ENCODE data around the gene LRPPRC. TPM values are rescaled to one million over a fixed set of nuclear protein-coding genes. Genes with fewer than 3 reads are reported as not detected.

LRPPRC gene
- total and polyA plus RNA-seq, 2 donors (not counting 1 experiment from before 2014, with no cell fraction given) = 54.6 to 70.4 TPM

DNA sequence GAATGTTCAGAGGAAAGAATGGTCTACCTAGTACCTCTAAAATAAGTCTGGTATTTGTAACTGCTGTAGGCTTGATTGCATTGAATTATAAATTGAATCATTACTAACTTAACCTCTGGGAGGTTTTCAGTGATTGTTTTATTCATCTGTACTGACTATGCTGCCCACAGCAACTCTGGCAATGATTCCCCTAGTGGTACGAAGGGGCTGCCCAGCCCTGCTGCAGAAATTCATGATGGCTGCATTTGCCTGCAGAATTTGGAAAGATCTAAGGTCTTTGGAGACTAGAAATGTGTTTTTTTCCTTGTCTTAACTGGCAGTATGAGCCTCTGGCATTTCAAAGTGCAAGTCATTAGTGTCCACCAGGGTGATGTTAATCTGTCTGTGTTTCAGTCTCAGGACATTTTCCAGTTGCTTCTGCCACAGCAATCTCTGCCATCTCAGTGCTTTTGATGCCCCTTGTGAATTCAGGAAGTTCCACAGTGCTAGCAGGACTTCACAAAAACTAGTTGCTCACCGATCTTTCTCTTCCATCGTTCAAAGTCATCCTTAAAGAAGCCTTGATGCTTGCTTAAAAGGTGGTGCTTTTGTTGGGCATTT, 13.4 kb upstream of the LRPPRC start:
- no peak for DNase-seq (ENCODE audit: low read depth in 2 of 2)
- Histone ChIP-seq H3K27ac (ENCODE audit: insufficient read depth, low read length) (no peak overlapping the region), H3K9ac (ENCODE audit: insufficient read depth, low read length) (no peak overlapping the region), H3K79me2 (ENCODE audit: control insufficient read depth, insufficient read depth, low read length) (no peaks in the 10 kb centered on the region), H2AFZ (ENCODE audit: low read length) (no peak overlapping the region), H4K20me1 (ENCODE audit: control insufficient read depth, extremely low read depth, insufficient read depth, low read length) (no peaks in the 10 kb centered on the region), H3K4me1 (ENCODE audit: control insufficient read depth, extremely low read depth, insufficient read depth, low read length) (no peaks in the 10 kb centered on the region), H3K4me2 (ENCODE audit: extremely low read depth, insufficient read depth, low read length) (no peak overlapping the region), H3K4me3 (replicated peaks in 1 of 4; ENCODE audit: control extremely low read depth in 1 of 4, insufficient read depth in 1 of 4, low read depth in 3 of 4, low read length in 4 of 4) (no peak overlapping the region), H3K27me3 (ENCODE audit: control insufficient read depth, insufficient read depth, low read length) (peaks cover 4% of the 10 kb centered on the region), H3K9me3 (ENCODE audit: control insufficient read depth, insufficient read depth, low read depth, low read length) (no peaks in the 10 kb centered on the region), H3K36me3 (ENCODE audit: control insufficient read depth, insufficient read depth, low read length) (no peaks in the 10 kb centered on the region)
- no peak for TF ChIP-seq EZH2 (IDR thresholded peaks at IDR 0.05; ENCODE audit: low read length, missing control alignments)
- TF ChIP-seq, protein P1, sequence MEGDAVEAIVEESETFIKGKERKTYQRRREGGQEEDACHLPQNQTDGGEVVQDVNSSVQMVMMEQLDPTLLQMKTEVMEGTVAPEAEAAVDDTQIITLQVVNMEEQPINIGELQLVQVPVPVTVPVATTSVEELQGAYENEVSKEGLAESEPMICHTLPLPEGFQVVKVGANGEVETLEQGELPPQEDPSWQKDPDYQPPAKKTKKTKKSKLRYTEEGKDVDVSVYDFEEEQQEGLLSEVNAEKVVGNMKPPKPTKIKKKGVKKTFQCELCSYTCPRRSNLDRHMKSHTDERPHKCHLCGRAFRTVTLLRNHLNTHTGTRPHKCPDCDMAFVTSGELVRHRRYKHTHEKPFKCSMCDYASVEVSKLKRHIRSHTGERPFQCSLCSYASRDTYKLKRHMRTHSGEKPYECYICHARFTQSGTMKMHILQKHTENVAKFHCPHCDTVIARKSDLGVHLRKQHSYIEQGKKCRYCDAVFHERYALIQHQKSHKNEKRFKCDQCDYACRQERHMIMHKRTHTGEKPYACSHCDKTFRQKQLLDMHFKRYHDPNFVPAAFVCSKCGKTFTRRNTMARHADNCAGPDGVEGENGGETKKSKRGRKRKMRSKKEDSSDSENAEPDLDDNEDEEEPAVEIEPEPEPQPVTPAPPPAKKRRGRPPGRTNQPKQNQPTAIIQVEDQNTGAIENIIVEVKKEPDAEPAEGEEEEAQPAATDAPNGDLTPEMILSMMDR (conservative IDR thresholded peaks at IDR 0.05 in 1 of 2, IDR thresholded peaks at IDR 0.05 in 1 of 2; ENCODE audit: low read depth in 1 of 2, low read length in 2 of 2) = no peak

DNA sequence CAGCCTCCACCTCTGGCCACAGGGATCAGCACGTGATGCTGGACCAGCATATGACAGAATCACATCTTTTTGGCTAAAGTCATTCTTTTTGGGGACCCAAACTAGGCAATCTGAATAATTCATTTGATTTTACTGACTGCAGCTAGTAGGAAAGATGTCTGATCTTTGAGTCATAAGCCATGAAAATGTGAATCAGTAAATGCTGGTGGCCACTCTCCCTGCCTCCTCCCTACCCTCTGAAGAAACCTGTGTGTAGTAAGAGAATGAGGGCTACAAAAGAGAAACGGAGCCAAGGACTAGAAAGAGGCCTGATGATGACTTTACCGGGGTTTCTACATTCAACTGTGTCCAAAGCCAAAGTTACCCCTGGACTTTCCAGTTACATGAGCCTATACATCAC, 10.1 kb upstream of the LRPPRC start:
- H3K4me1 ChIP-seq (ENCODE audit: control insufficient read depth, extremely low read depth, insufficient read depth, low read length) = no peaks in the 10 kb centered on the region
- H4K20me1 ChIP-seq (ENCODE audit: control insufficient read depth, extremely low read depth, insufficient read depth, low read length) = no peaks in the 10 kb centered on the region
- H3K9me3 ChIP-seq (ENCODE audit: control insufficient read depth, insufficient read depth, low read depth, low read length) = no peaks in the 10 kb centered on the region
- DNase-seq (ENCODE audit: low read depth in 2 of 2) = peak in 1 of 2 donors; percentile 44
- no peak overlapping the region for H3K9ac ChIP-seq (ENCODE audit: insufficient read depth, low read length)
- no peak for TF ChIP-seq EZH2 (IDR thresholded peaks at IDR 0.05; ENCODE audit: low read length, missing control alignments)
- TF ChIP-seq, protein P1 (conservative IDR thresholded peaks at IDR 0.05 in 1 of 2, IDR thresholded peaks at IDR 0.05 in 1 of 2; ENCODE audit: low read depth in 1 of 2, low read length in 2 of 2) = no peak
- H3K79me2 ChIP-seq (ENCODE audit: control insufficient read depth, insufficient read depth, low read length) = no peaks in the 10 kb centered on the region
- no peak overlapping the region for H2AFZ ChIP-seq (ENCODE audit: low read length)
- no peak overlapping the region for H3K4me3 ChIP-seq (replicated peaks in 1 of 4; ENCODE audit: control extremely low read depth in 1 of 4, insufficient read depth in 1 of 4, low read depth in 3 of 4, low read length in 4 of 4)
- no peak overlapping the region for H3K4me2 ChIP-seq (ENCODE audit: extremely low read depth, insufficient read depth, low read length)
- H3K27me3 ChIP-seq (ENCODE audit: control insufficient read depth, insufficient read depth, low read length) = peaks cover 4% of the 10 kb centered on the region
- no peaks in the 10 kb centered on the region for H3K36me3 ChIP-seq (ENCODE audit: control insufficient read depth, insufficient read depth, low read length)
- no peak overlapping the region for H3K27ac ChIP-seq (ENCODE audit: insufficient read depth, low read length)

DNA sequence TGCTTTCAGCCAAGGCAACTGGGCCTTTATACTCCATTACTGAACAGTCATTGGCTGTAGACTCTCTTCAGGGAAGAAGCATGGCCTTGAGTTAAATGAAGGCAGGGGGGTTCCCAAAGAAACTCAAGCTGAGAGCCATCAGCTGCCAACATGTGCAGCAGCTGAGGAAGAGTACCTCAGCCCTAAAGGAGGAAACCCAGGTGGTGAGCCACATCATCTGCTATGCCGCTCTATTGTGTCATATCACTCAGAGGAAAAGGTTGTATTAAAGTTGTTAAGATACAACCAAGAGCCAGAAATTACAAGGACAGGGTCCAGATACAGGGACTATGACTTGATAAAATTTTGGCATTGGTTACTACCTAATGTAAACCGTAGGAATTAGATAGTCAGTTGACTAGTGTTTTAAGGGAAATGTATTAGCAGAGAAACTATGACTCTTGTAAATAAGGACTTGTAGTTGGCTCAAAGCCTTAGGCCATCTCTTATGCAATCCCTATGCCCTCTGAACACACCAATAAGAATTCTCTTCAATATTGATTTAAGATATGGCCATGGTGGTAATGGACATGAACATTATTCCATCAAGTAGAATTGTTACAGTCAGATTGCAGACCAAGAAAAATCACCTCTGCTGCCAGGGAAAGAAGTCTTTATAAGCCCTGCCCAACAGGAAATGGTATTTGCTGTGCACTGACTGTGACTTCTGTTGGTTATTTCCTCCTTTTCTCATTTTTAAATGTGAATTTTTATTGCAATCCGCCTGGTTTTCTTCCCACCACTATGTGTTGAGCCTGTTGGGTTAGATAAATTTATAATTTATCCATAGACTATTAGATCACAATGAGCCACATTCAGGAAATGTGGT, 9.2 kb upstream of the LRPPRC start:
- no peak overlapping the region for H3K4me2 ChIP-seq (ENCODE audit: extremely low read depth, insufficient read depth, low read length)
- H4K20me1 ChIP-seq (ENCODE audit: control insufficient read depth, extremely low read depth, insufficient read depth, low read length) = no peaks in the 10 kb centered on the region
- H3K27me3 ChIP-seq (ENCODE audit: control insufficient read depth, insufficient read depth, low read length) = peaks cover 4% of the 10 kb centered on the region
- H3K79me2 ChIP-seq (ENCODE audit: control insufficient read depth, insufficient read depth, low read length) = no peaks in the 10 kb centered on the region
- no peak overlapping the region for H2AFZ ChIP-seq (ENCODE audit: low read length)
- H3K36me3 ChIP-seq (ENCODE audit: control insufficient read depth, insufficient read depth, low read length) = no peaks in the 10 kb centered on the region
- H3K27ac ChIP-seq (ENCODE audit: insufficient read depth, low read length) = no peak overlapping the region
- no peaks in the 10 kb centered on the region for H3K4me1 ChIP-seq (ENCODE audit: control insufficient read depth, extremely low read depth, insufficient read depth, low read length)
- peak in 1 of 2 donors; percentile 2 for DNase-seq (ENCODE audit: low read depth in 2 of 2)
- TF ChIP-seq, protein P1 (conservative IDR thresholded peaks at IDR 0.05 in 1 of 2, IDR thresholded peaks at IDR 0.05 in 1 of 2; ENCODE audit: low read depth in 1 of 2, low read length in 2 of 2) = no peak
- no peak for TF ChIP-seq EZH2 (IDR thresholded peaks at IDR 0.05; ENCODE audit: low read length, missing control alignments)
- no peaks in the 10 kb centered on the region for H3K9me3 ChIP-seq (ENCODE audit: control insufficient read depth, insufficient read depth, low read depth, low read length)
- H3K4me3 ChIP-seq (replicated peaks in 1 of 4; ENCODE audit: control extremely low read depth in 1 of 4, insufficient read depth in 1 of 4, low read depth in 3 of 4, low read length in 4 of 4) = no peak overlapping the region
- no peak overlapping the region for H3K9ac ChIP-seq (ENCODE audit: insufficient read depth, low read length)
